A549 (cell line): Measurements from ENCODE around the gene VPS13D.

ENCODE experiments used
- CEBPB ChIP-seq, 2 experiments: fragments of >200 bp in 1 of 2; sonication (Bioruptor Twin) in 1 of 2; formaldehyde crosslinking in 1 of 2; IDR thresholded peaks; 2 replicates each; pipeline ENCODE4 v1.6.1; 2012 to 2016
- CHD4 ChIP-seq: fragments of 200-600 bp; sonication (generic); IDR thresholded peaks from 2 replicates; pipeline ENCODE4 v1.6.1; 2016; ENCODE audit warnings: antibody characterized with exemption, mild to moderate bottlenecking, borderline replicate concordance
- FOSL2 ChIP-seq, 2 experiments: fragments of 450-650 bp in 1 of 2; fragments of >200 bp in 1 of 2; sonication (Bioruptor Twin) in 1 of 2; formaldehyde crosslinking; IDR thresholded peaks; 2 replicates each; pipeline versions ENCODE4 v1.5.0 to v1.6.1; 2016 to 2020; ENCODE audit warnings: mild to moderate bottlenecking in 1 of 2, moderate library complexity in 1 of 2
- JUN ChIP-seq, 2 experiments: fragments of >200 bp; sonication (Bioruptor Twin); formaldehyde crosslinking; IDR thresholded peaks; 2 replicates in 1 of 2; 3 replicates in 1 of 2; pipeline ENCODE4 v1.6.1; 2016 to 2017
- KDM1A ChIP-seq: fragments of 200-600 bp; sonication (generic); IDR thresholded peaks from 2 replicates; pipeline ENCODE4 v1.6.1; 2016; ENCODE audit warnings: low read depth, mild to moderate bottlenecking
- MYC ChIP-seq: IDR thresholded peaks from 2 replicates; pipeline ENCODE4 v1.6.1; 2012; ENCODE audit warnings: mild to moderate bottlenecking, inconsistent platforms, low read length, improper control_type of control experiment, borderline replicate concordance
- NFE2L2 ChIP-seq: fragments of 150-350 bp; conservative IDR thresholded peaks from 2 replicates; pipeline ENCODE4 v1.6.1; 2014; ENCODE audit warnings: low read length
- POLR2A ChIP-seq: IDR thresholded peaks from 2 replicates; pipeline ENCODE4 v1.6.1; 2012; ENCODE audit warnings: mild to moderate bottlenecking, low read length
- RAD21 ChIP-seq, 2 experiments: fragments of >200 bp in 1 of 2; sonication (Bioruptor Twin) in 1 of 2; formaldehyde crosslinking in 1 of 2; IDR thresholded peaks in 1 of 2; conservative IDR thresholded peaks in 1 of 2; 2 replicates in 1 of 2; 3 replicates in 1 of 2; pipeline ENCODE4 v1.6.1; 2012 to 2018; ENCODE audit warnings: inconsistent platforms in 1 of 2
- RFX5 ChIP-seq: fragments of 450-650 bp; IDR thresholded peaks from 2 replicates; pipeline ENCODE4 v1.7.1; 2014; ENCODE audit warnings: antibody characterized with exemption, mild to moderate bottlenecking, moderate library complexity
- TF ChIP-seq, protein P1 (sequence below): fragments of 200-600 bp; sonication (generic); IDR thresholded peaks from 2 replicates; pipeline ENCODE4 v1.6.1; 2016; ENCODE audit warnings: antibody characterized with exemption, mild to moderate bottlenecking, moderate library complexity
- TF ChIP-seq, protein P2 (sequence below): fragments of >200 bp; sonication (Bioruptor Twin); formaldehyde crosslinking; IDR thresholded peaks from 3 replicates; pipeline ENCODE4 v1.5.1; 2016
- TF ChIP-seq, protein P3 (sequence below): fragments of 150-350 bp; IDR thresholded peaks from 2 replicates; pipeline ENCODE4 v1.6.1; 2014; ENCODE audit warnings: low read depth, mild to moderate bottlenecking, low read length
- TF ChIP-seq, protein P4 (sequence below): fragments of 450-650 bp; IDR thresholded peaks from 2 replicates; pipeline ENCODE4 v1.6.1; 2014; ENCODE audit warnings: antibody characterized with exemption

DNA sequence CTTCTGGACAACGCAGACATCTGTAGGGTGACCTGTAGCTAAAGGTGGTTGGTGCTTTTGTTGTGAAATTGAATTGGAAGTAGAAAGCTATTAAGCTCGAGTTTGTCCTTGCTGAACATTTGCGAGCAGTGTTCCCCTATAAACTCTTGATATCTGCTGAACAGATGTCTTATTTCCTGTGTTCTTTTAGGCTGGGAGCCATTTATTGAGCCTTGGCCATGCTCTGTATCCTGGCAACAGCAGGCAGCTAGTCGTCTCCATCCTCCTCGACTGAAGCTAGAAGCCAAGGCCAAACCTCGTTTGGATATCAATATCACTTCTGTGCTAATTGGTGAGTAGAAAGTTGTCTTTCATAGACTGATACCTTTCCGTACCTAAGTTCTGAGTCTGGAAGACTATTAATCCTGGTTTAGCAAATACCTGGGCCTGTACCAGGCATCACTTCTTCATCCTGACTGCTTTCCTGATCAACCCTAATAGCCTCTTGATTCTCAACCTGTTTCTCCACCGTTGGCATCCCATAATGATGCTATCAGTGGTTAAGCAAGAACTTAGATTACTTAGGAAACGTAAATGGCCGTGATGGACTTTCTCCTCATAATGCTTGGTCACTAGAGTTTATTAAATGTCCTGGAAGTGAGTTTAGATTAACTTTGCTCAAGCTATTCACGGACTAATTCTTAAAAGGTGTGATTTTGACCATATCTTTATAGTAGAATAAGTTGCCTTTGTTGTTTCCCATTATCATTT, 103.4 kb downstream of the VPS13D start:
- TF ChIP-seq, protein P1, sequence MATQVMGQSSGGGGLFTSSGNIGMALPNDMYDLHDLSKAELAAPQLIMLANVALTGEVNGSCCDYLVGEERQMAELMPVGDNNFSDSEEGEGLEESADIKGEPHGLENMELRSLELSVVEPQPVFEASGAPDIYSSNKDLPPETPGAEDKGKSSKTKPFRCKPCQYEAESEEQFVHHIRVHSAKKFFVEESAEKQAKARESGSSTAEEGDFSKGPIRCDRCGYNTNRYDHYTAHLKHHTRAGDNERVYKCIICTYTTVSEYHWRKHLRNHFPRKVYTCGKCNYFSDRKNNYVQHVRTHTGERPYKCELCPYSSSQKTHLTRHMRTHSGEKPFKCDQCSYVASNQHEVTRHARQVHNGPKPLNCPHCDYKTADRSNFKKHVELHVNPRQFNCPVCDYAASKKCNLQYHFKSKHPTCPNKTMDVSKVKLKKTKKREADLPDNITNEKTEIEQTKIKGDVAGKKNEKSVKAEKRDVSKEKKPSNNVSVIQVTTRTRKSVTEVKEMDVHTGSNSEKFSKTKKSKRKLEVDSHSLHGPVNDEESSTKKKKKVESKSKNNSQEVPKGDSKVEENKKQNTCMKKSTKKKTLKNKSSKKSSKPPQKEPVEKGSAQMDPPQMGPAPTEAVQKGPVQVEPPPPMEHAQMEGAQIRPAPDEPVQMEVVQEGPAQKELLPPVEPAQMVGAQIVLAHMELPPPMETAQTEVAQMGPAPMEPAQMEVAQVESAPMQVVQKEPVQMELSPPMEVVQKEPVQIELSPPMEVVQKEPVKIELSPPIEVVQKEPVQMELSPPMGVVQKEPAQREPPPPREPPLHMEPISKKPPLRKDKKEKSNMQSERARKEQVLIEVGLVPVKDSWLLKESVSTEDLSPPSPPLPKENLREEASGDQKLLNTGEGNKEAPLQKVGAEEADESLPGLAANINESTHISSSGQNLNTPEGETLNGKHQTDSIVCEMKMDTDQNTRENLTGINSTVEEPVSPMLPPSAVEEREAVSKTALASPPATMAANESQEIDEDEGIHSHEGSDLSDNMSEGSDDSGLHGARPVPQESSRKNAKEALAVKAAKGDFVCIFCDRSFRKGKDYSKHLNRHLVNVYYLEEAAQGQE = no peak
- TF ChIP-seq, protein P2, sequence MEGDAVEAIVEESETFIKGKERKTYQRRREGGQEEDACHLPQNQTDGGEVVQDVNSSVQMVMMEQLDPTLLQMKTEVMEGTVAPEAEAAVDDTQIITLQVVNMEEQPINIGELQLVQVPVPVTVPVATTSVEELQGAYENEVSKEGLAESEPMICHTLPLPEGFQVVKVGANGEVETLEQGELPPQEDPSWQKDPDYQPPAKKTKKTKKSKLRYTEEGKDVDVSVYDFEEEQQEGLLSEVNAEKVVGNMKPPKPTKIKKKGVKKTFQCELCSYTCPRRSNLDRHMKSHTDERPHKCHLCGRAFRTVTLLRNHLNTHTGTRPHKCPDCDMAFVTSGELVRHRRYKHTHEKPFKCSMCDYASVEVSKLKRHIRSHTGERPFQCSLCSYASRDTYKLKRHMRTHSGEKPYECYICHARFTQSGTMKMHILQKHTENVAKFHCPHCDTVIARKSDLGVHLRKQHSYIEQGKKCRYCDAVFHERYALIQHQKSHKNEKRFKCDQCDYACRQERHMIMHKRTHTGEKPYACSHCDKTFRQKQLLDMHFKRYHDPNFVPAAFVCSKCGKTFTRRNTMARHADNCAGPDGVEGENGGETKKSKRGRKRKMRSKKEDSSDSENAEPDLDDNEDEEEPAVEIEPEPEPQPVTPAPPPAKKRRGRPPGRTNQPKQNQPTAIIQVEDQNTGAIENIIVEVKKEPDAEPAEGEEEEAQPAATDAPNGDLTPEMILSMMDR = no peak
- no peak for TF ChIP-seq RFX5
- TF ChIP-seq RAD21 (conservative IDR thresholded peaks at IDR 0.05 in 1 of 2, IDR thresholded peaks at IDR 0.05 in 1 of 2) = no peak
- TF ChIP-seq, protein P3, sequence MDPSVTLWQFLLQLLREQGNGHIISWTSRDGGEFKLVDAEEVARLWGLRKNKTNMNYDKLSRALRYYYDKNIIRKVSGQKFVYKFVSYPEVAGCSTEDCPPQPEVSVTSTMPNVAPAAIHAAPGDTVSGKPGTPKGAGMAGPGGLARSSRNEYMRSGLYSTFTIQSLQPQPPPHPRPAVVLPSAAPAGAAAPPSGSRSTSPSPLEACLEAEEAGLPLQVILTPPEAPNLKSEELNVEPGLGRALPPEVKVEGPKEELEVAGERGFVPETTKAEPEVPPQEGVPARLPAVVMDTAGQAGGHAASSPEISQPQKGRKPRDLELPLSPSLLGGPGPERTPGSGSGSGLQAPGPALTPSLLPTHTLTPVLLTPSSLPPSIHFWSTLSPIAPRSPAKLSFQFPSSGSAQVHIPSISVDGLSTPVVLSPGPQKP = no peak
- TF ChIP-seq, protein P4, sequence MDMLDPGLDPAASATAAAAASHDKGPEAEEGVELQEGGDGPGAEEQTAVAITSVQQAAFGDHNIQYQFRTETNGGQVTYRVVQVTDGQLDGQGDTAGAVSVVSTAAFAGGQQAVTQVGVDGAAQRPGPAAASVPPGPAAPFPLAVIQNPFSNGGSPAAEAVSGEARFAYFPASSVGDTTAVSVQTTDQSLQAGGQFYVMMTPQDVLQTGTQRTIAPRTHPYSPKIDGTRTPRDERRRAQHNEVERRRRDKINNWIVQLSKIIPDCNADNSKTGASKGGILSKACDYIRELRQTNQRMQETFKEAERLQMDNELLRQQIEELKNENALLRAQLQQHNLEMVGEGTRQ = no peak
- no peak for TF ChIP-seq CEBPB (IDR thresholded peaks at IDR 0.05)
- TF ChIP-seq CHD4 = no peak
- TF ChIP-seq MYC = no peak
- TF ChIP-seq POLR2A = no peak
- no peak for TF ChIP-seq NFE2L2
- no peak for TF ChIP-seq KDM1A
- no peak for TF ChIP-seq JUN (IDR thresholded peaks at IDR 0.05)
- no peak for TF ChIP-seq FOSL2 (IDR thresholded peaks at IDR 0.05)
- no peak for TF ChIP-seq FOSL2 (CRISPR knock-in tag; IDR thresholded peaks at IDR 0.05)
